Body of pancreas (tissue), 4 donors: Measurements from ENCODE around the gene CADM2.

ENCODE experiments used
- POLR2A ChIP-seq, 3 donors: fragments of 450-650 bp; IDR thresholded peaks; one replicate each; pipeline ENCODE4 v1.6.1; 2016; ENCODE audit warnings: antibody characterized with exemption in 3 of 3, mild to moderate bottlenecking in 2 of 3
- TF ChIP-seq, protein P1 (sequence below), 7 experiments: fragments of 450-650 bp in 4 of 7; fragments of 200-600 bp in 3 of 7; sonication (generic) in 3 of 7; IDR thresholded peaks; one replicate each; pipeline ENCODE4 v1.5.1; 2016 to 2019; ENCODE audit warnings: antibody characterized with exemption in 7 of 7

DNA sequence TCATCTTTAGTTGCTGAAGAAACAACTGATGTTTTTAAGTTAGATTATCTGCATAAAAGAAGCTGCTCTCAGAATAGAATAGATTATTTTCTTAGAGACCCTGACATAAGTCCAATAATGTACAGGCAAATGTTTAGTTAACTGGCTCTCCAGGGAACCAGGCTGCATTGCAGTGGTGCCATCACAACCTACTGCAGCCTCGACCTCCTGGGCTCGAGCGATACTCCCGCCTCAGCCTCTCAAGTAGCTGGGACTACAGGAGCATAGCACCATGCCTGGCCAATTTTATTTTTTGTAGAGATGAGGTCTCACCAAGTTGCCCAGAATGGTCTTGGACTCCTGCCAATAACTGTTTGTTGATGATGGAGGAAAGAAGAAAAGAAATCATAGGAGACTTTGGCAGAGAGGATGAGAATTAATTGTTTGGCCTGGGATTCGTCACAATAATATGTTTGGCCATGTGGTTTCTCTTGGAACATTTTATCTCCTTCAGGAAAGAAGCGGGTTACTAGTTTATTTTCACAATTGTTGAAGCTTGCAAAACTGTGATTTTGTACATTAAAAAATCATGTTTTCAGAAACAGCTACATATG, 429.2 kb downstream of the CADM2 start:
- TF ChIP-seq POLR2A (IDR thresholded peaks at IDR 0.05), result no peak
- TF ChIP-seq, protein P1, sequence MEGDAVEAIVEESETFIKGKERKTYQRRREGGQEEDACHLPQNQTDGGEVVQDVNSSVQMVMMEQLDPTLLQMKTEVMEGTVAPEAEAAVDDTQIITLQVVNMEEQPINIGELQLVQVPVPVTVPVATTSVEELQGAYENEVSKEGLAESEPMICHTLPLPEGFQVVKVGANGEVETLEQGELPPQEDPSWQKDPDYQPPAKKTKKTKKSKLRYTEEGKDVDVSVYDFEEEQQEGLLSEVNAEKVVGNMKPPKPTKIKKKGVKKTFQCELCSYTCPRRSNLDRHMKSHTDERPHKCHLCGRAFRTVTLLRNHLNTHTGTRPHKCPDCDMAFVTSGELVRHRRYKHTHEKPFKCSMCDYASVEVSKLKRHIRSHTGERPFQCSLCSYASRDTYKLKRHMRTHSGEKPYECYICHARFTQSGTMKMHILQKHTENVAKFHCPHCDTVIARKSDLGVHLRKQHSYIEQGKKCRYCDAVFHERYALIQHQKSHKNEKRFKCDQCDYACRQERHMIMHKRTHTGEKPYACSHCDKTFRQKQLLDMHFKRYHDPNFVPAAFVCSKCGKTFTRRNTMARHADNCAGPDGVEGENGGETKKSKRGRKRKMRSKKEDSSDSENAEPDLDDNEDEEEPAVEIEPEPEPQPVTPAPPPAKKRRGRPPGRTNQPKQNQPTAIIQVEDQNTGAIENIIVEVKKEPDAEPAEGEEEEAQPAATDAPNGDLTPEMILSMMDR (IDR thresholded peaks at IDR 0.05), result no peak
